ENCODE data around the gene NSMCE4A.

- TF ChIP-seq CTCF (IDR thresholded peaks at IDR 0.05) (no peak), POLR2A (IDR thresholded peaks at IDR 0.05) (no peak)
Observed at GRCh38 chr10:121956111-121957061, 18.6 kb downstream of the NSMCE4A start.
